ENCODE results near the gene UBD.

The UBD gene

DNA sequence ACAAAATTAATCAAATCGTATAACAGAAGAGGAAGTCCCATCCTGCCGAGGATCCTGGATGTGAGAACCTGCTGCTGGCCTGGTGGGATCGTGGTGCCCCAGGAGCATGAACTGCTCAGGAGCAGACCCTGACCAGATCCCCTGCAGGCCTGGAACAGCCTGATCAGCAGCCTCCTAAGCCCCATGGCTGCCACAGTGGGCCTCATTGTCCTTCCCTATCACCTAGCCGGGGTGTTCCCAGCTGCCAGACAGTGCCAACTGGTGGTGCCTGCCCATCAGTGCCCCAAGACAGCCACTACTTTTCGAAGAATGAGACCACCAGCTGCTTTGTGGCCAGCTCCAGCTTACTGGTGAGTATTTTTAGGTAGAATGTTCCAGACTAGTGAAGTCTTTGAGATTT, 52.2 kb downstream of the UBD start:
- no peak overlapping the region for H3K9ac ChIP-seq (ENCODE audit: low read length)
- no peaks in the 10 kb centered on the region for H3K36me3 ChIP-seq (ENCODE audit: control insufficient read depth, insufficient read depth, low read length)
- no peaks in the 10 kb centered on the region for H3K9me3 ChIP-seq (ENCODE audit: control insufficient read depth, insufficient read depth, low read depth, low read length)
- no peaks in the 10 kb centered on the region for H3K27me3 ChIP-seq (ENCODE audit: control insufficient read depth, insufficient read depth, low read length)
- H3K4me3 ChIP-seq (ENCODE audit: low read depth, low read length): no peak overlapping the region
- no peak overlapping the region for H3K27ac ChIP-seq (ENCODE audit: low read depth, low read length)
- peaks cover 3% of the 10 kb centered on the region; the same call in 1 of the 2 replicates for H3K4me1 ChIP-seq (ENCODE audit: control insufficient read depth, insufficient read depth, low read length)

GRCh38 chr6:29506446-29507067, 53.0 kb downstream of the UBD start:
- H3K4me1 ChIP-seq (ENCODE audit: control insufficient read depth, insufficient read depth, low read length): peaks cover 3% of the 10 kb centered on the region; the same call in 1 of the 2 replicates
- no peak overlapping the region for H3K4me3 ChIP-seq (ENCODE audit: low read depth, low read length)
- H3K27ac ChIP-seq (ENCODE audit: low read depth, low read length): no peak overlapping the region
- no peak overlapping the region for H3K9ac ChIP-seq (ENCODE audit: low read length)
- H3K36me3 ChIP-seq (ENCODE audit: control insufficient read depth, insufficient read depth, low read length): no peaks in the 10 kb centered on the region
- no peaks in the 10 kb centered on the region for H3K9me3 ChIP-seq (ENCODE audit: control insufficient read depth, insufficient read depth, low read depth, low read length)
- H3K27me3 ChIP-seq (ENCODE audit: control insufficient read depth, insufficient read depth, low read length): no peaks in the 10 kb centered on the region

- Histone ChIP-seq H3K27ac (ENCODE audit: low read depth, low read length) (no peak overlapping the region), H3K4me3 (ENCODE audit: low read depth, low read length) (no peak overlapping the region), H3K4me1 (ENCODE audit: control insufficient read depth, insufficient read depth, low read length) (peaks cover 3% of the 10 kb centered on the region; the same call in 1 of the 2 replicates), H3K36me3 (ENCODE audit: control insufficient read depth, insufficient read depth, low read length) (no peaks in the 10 kb centered on the region), H3K27me3 (ENCODE audit: control insufficient read depth, insufficient read depth, low read length) (no peaks in the 10 kb centered on the region), H3K9me3 (ENCODE audit: control insufficient read depth, insufficient read depth, low read depth, low read length) (no peaks in the 10 kb centered on the region), H3K9ac (ENCODE audit: low read length) (no peak overlapping the region)
Measured at GRCh38 chr6:29505808-29506207, 53.7 kb downstream of the UBD start.
